ENCODE measurements around the gene TRDN.
"Not testable (repeated sequence)": the region's sequence is repeated elsewhere in the genome, so short reads cannot be mapped to it uniquely, and the experiment has no call there.

Gene TRDN

DNA sequence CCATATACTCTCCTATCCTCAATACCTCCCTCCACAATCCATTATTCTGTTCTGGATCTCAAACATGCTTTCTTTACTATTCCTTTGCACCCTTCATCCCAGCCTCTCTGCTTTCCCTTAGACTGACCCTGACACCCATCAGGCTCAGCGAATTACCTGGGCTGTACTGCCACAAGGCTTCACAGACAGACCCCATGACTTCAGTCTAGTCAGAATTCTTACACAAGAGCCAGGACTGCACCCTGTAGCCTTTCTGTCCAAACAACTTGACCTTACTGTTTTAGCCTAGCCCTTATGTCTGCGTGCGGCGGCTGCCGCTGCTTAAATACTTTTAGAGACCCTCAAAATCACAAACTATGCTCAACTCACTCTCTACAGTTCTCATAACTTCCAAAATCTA is 76.9 kb downstream of the TRDN start:
- DNase-seq = not testable (repeated sequence)

GRCh38 chr6:123557474-123557873 is 79.3 kb downstream of the TRDN start:
- DNase-seq = not testable (repeated sequence)

GRCh38 chr6:123551939-123552707 is 84.6 kb downstream of the TRDN start:
- no peak for DNase-seq

DNA sequence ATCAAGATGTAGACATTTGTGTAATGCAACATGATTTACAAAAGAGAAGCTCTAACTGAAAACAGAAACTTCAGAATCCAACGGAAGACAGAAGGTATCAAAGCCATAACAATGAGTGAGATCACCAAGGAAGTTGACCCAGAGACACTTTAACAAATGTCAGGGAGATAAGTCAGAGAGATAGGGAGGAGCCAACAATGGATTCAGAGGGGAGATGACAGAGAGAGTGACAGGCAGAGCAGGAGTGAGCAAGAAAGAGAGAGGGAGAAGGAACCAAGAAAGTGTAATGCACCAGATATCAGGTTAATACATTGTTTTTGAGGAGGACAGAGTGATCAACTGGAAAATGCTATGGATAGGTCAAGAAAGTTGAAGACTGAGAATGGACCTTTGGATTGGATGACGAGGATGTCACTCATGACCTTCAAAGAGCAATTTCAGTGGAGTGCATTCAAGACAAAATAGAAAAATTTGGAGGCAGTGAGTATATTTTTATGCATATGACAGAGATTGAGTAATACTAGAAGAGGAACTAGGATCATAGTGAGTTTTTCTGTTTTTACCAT is 86.6 kb downstream of the TRDN start:
- no peak for DNase-seq

- no peak for DNase-seq
Observed at GRCh38 chr6:123549476-123549875, 87.3 kb downstream of the TRDN start.

GRCh38 chr6:123547216-123547978 is 89.4 kb downstream of the TRDN start:
- no peak for DNase-seq

DNA sequence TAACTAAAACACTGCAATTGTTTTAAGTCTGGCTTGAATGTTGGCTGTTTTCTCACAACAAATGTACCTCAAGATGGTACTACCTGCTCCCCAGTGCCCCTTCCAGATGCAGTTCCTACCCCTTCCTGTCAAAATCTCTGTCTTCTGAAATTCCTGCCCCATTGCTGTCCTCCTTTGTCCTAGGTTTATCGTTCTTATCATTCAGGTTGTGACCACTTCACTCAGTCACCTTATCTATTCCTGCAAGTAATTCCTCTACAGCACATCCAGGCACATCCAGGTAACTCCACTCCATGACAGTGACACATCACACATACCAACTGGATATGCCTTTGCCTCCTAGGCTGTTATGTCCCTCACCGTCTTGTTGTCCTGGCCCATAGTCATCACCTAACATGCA is 90.2 kb downstream of the TRDN start:
- no peak for DNase-seq

DNA sequence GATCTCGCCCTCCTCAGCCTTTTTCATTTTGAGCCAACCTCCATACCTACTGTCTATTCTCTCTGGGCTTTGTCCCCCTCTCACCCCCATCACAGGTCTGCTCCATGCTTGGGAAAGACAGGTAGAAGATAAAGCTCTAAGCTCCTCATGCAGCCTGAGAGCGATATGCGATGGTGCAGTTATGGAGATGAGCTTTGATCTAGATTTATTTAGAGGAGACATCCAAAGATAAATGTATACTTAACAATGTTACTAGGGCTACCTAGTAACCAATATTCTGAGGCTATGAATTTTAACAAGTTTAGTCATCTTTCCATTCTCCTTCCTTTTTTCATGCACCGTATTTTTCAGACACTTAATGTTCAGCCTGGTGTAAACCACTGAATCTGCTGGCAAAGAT is 95.3 kb downstream of the TRDN start:
- no peak for DNase-seq

- no peak for DNase-seq
Observed at GRCh38 chr6:123533862-123534648, 102.7 kb downstream of the TRDN start.

GRCh38 chr6:123529843-123530242 is 106.9 kb downstream of the TRDN start:
- DNase-seq = no peak

- DNase-seq = no peak
Observed at GRCh38 chr6:123529058-123529457, 107.7 kb downstream of the TRDN start.

DNA sequence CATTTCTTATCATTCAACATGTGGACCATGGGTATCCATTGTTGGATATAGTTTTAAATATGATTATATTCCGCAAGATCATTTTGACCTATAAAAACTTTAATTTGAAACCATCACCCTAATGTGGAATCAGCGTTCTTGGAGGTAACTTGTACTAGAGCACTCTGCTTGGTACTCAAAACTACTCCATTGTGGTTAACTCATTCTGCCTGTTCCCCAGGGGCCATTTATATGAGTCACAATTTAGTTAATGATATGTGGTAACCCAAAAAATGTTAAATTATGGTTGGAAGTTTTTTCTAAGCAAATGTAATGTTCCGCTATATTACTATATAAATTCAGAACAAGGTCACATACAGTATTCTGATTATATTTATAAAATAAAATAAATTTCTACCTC is 109.3 kb downstream of the TRDN start:
- DNase-seq = no peak

DNA sequence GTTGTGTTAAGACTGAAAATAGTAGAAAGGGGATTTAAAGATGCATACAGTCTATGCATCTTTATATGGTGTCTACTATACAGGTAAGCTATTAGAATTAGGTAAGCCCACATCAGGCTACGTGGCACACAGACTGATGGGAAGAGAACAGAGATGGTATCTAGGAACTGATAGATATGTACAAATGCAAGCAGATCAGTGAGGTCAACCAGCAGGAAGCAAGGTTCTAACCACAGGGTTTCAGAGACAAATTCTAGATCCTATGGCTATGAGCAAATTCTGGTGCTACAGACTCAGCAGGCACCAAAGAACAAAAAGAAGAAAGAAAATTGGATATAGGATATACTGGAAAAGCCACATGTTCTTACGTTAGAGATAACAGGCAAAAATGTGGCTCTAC is 110.6 kb downstream of the TRDN start:
- no peak for DNase-seq

GRCh38 chr6:123524781-123525180 is 112.0 kb downstream of the TRDN start:
- DNase-seq = no peak

DNA sequence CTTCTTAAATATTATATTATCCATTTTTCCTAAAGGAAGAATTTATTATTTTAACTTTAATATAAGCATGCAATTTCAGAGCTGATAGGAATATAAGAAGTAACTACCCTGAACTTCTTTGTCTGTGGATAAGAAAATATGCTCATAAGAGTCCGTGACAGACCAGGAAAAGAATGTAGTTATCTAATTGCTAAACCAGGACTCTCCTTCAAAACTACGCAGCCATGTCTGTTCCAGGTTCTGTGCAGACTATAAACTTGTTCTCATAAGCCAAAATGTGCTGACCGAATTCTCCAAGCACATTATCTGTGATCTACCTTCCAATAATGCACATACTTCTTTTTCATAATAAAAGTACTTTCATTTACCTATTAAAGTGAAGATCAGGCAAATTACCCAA is 116.5 kb downstream of the TRDN start:
- DNase-seq = no peak

DNA sequence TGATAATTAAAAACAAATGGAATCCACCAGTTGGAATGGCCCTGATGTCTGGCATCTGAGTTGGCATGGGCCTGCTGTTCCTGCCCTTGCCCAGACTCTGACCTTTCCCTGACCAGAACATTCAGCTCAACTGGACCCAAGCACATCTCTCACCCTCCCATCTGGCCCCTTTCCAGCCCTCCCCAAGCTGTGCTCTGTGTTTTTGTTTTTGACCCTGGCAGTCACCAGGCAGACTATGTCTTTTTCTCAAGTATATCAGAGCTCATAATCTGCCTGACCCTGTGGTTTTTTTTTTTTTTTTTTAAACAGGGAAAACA is 117.6 kb downstream of the TRDN start:
- DNase-seq = no peak

DNA sequence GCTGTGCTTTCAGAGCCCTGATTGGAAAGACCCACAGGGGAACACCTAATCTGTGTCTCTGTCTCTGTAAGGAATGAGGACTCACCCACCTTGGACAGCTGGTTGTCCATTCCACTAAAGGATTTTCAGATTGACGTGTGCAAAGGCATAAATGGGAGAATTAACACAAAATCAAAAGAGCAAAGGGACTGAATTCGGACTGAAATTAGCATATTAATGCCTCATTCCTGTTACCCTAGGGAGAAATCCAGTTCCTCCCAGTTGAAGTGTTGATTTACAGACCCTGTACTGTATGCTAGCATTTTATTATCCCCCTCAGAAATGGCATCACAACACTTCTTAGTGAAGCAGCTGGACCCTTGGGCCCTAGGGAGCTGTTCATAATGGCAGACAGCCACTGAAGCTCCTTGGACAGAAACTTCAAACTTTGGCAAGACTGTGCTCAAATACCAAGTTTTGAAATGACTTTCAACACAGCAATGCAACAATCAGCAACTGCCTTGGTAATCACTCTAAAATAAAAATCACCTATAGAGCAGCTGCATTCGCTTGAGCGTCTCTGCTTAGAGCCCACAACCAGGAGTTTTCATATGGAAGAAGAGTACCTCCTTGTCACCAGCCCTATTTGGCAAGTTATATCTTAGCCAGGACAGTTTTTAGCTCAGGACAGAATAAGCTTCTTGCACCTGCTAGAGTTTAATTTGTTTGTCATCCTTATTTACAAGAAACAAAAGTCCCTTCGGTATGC is 118.1 kb downstream of the TRDN start:
- DNase-seq = no peak

DNA sequence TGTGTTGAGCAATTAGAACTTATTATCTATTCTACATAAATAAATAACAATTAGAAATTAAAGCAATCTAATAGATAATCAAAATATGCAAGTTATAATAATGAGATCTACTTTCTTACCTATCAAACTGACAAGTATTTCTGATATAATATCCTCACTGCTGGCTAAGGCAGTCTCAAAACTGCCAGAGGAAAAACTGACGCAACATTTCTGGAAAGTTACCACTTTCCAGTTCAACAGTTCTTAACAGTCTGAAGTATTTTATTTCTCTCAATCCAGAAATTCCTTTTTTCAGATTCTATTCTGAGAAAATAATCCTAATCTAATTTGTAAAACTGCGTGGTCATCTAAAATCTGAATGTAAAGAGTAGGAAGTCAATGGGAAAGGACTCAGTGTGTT is 121.0 kb downstream of the TRDN start:
- no peak for DNase-seq

- DNase-seq = no peak
Observed at GRCh38 chr6:123509112-123509511, 127.6 kb downstream of the TRDN start.

- DNase-seq = no peak
Observed at GRCh38 chr6:123508290-123508689, 128.5 kb downstream of the TRDN start.

DNA sequence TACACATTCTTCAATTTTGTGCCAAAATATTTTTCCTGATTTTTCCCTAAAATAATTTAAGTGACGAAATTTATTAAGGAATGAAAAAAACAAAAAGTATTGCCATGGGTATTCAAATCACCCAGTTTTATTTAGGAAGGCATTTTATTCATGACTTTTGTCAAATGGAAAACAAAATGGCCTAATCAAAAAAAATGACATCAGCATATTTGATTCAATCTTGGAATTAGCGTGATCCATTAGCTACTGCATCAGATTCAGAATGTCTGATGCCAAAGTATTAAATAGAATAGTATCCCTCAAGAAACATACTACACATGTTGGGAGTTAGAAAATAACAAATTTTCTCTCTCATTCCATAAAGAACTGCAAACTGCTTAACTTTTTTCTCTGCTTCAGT is 129.2 kb downstream of the TRDN start:
- DNase-seq = no peak

DNA sequence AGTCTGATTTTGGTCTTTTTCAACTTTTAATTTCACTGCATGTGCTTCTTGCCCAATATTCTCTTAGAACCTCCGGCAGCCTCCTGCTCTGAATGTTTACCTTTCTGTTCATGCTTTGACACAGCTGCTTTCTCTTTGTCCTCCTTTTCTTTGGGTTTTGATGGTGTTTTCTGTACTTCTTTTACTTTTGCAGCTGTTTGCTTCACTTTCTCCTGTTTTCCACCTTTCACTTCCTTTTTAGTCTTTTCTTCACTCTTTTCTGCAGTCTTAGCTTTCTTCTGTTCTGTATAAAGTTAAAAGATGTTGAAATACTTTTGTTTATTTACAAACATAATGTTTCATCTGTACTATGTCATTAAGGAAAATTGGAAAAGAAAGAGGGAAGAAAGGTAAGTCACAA is 133.1 kb downstream of the TRDN start:
- DNase-seq = no peak

GRCh38 chr6:123497025-123497424 is 139.7 kb downstream of the TRDN start:
- no peak for DNase-seq

Measured in RPMI8226 (cell line).